Central memory CD8-positive, alpha-beta T cell (primary cell): ENCODE results near the gene CTXN1.
A peak's percentile ranks its signal among the peaks of the same experiment; 100 is the strongest.
"Not testable (repeated sequence)": the region's sequence is repeated elsewhere in the genome, so short reads cannot be mapped to it uniquely, and the experiment has no call there.

Experiments
- ATAC-seq: fragments of 150-1000 bp; cut with Tn5 transposase; replicated peaks from 2 replicates; pipeline ENCODE4 v1.10.0; 2022; ENCODE audit warnings: mild to moderate bottlenecking, moderate FRiP score, moderate number of reproducible peaks; ENCODE audit not compliant: poor library complexity, severe bottlenecking; ENCODE audit errors: extremely low read depth
- DNase-seq, 2 donors: peaks; one replicate each; pipeline ENCODE4 v3.0.0; 2021; ENCODE audit warnings: low spot score in 2 of 2
- H3K27ac Mint-ChIP-seq: one replicate; pipeline ENCODE4 v1.8.0; 2022; ENCODE audit warnings: low read depth, mild to moderate bottlenecking, moderate library complexity, mixed read lengths
- H3K27me3 Mint-ChIP-seq: one replicate; pipeline ENCODE4 v1.8.0; 2022; ENCODE audit warnings: mixed read lengths
- H3K36me3 Mint-ChIP-seq: one replicate; pipeline ENCODE4 v1.8.0; 2022; ENCODE audit warnings: mild to moderate bottlenecking, moderate library complexity, mixed read lengths; ENCODE audit not compliant: insufficient read depth
- H3K4me1 Mint-ChIP-seq: one replicate; pipeline ENCODE4 v1.8.0; 2022; ENCODE audit warnings: mixed read lengths
- H3K4me3 Mint-ChIP-seq: one replicate; pipeline ENCODE4 v1.8.0; 2022; ENCODE audit warnings: mild to moderate bottlenecking, moderate library complexity, mixed read lengths
- H3K9me3 Mint-ChIP-seq: one replicate; pipeline ENCODE4 v1.8.0; 2022; ENCODE audit warnings: mixed read lengths

The CTXN1 gene

DNA sequence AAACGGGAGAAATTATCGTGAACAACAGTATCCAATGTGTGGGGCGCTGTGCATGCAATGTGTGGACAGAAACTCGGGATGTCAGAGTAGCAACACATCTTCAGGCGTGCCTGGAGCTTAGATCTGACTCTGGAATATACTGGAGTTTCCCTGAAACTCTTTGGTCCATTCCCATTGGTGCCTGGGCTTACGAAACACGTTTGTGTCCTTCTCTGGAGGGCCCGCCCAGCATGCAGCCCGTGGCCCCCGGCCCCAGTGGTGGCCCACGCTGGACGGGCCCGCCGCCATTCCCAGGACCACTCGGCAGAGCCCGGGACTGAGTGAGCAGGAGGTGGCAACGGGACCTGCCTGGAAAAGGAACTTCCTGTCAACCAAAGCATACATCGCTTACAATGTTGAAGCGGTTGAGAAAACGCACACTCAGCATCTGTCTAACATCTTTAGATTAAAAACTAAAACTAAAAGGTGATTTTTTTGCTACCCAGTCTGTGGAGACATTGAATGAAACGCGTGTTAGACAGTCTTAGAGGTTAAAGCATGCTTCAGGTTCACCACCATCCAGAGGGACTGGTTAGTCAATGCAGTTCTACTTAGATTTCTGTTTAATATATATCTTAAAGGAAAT is 36.8 kb upstream of the CTXN1 start:
- Mint-ChIP-seq H3K36me3 (peaks cover 35% of the 10 kb centered on the region), H3K4me1 (no peaks in the 10 kb centered on the region), H3K4me3 (no peak overlapping the region), H3K9me3 (no peaks in the 10 kb centered on the region), H3K27me3 (no peaks in the 10 kb centered on the region), H3K27ac (no peak overlapping the region)
- ATAC-seq: no peak
- no peak for DNase-seq

DNA sequence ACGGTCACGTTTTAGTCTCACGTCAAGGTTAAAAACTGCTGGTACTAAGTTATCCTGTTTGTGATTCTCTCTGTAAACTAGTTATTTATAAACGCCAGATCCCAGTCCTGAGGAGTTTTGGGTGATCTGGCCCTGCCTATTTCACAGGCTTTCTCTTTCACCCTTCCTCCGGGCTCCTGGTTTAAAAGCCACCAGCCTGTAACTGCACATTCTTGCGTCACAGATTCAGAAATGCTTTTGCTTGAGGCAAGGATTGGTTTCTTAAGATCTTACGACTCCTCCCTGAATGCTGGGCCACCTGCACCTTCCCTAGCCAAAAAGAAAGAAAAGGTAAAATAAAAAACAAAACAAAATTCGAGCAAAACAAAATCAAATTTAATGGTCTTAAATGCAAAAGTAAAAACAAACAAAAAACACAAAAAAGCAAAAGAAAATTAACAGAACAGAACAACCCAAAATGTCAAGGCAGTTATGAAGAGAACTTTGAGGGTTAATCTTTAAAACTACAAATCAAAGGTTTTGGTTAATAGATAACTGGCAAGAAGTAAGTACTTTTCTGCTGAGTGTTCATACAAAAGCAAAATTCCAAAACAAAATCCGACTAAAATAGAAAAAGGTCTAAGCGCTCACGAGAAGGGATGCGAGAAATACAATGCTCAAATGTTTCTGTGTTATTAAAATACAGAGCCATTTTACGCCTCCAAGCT is 36.1 kb upstream of the CTXN1 start:
- no peak overlapping the region for H3K27ac Mint-ChIP-seq
- DNase-seq (no peak), ATAC-seq (no peak)
- H3K4me1 Mint-ChIP-seq: no peaks in the 10 kb centered on the region
- no peaks in the 10 kb centered on the region for H3K9me3 Mint-ChIP-seq
- H3K4me3 Mint-ChIP-seq: no peak overlapping the region
- H3K27me3 Mint-ChIP-seq: no peaks in the 10 kb centered on the region
- H3K36me3 Mint-ChIP-seq: peaks cover 29% of the 10 kb centered on the region

DNA sequence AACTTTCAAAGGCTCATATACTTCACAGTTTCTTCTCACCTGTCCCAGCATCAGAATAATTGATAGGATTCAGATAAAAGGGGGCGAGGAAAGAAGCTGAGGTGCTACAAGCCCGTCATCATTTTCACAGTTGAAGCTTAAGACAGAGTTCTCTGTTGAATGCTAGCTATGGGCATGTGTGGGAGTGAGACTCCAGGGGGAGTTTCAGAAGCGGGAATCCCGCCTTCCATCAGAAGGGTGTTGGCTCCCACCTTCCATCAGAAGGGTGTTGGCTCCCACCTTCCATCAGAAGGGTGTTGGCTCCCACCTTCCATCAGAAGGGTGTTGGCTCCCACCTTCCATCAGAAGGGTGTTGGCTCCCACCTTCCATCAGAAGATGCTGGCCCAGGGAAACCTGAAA is 35.1 kb upstream of the CTXN1 start:
- not testable (repeated sequence) for H3K27me3 Mint-ChIP-seq, H3K9me3 Mint-ChIP-seq, H3K27ac Mint-ChIP-seq, H3K4me3 Mint-ChIP-seq, H3K4me1 Mint-ChIP-seq, DNase-seq, ATAC-seq
- peaks cover 26% of the 10 kb centered on the region for H3K36me3 Mint-ChIP-seq

DNA sequence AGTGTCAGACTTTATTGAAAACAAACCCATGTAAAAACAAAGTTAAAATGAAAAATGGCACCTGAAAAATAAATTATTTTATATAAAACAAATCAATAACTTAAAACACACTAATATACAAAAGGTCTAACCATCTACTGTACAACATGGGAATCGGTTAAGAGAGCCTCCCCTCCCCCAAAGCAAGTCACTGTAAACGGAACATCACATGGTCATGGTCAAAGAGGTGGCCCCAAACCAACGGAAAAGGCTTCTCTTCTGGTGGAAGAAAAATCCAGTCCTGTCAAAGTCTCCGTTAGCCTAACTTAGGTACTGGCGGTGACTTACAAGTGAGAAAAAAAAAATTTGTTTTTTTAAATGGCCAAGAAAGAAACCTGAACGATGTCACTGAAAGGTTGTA is 33.3 kb upstream of the CTXN1 start:
- H3K27me3 Mint-ChIP-seq: no peaks in the 10 kb centered on the region
- H3K36me3 Mint-ChIP-seq: peaks cover 17% of the 10 kb centered on the region
- no peak overlapping the region for H3K27ac Mint-ChIP-seq
- no peak overlapping the region for H3K4me3 Mint-ChIP-seq
- H3K9me3 Mint-ChIP-seq: no peaks in the 10 kb centered on the region
- no peak for DNase-seq
- H3K4me1 Mint-ChIP-seq: no peaks in the 10 kb centered on the region
- no peak for ATAC-seq

DNA sequence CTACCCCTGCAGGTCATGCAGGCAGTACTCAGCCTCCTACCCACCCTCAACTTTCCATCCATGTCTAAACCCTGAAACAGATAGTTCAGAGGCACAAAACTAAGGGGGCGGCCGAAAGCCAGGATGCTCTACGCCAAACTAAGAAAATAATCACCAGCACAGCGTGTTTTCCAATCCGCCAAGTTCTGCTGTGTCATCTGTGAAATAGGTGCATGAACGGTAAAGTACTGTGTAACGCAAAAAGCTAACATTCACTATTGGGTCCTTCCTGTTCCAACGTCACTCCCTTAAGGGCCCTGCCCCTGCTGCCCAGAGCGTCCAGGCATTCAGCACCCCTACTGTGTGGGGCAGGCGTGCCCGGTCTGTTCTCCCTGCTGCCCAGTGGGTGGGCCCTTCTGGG is 29.8 kb upstream of the CTXN1 start:
- Mint-ChIP-seq H3K27me3 (no peaks in the 10 kb centered on the region), H3K27ac (no peak overlapping the region), H3K36me3 (peaks cover 11% of the 10 kb centered on the region), H3K4me3 (no peak overlapping the region), H3K4me1 (no peaks in the 10 kb centered on the region), H3K9me3 (no peaks in the 10 kb centered on the region)
- DNase-seq (no peak), ATAC-seq (no peak)

DNA sequence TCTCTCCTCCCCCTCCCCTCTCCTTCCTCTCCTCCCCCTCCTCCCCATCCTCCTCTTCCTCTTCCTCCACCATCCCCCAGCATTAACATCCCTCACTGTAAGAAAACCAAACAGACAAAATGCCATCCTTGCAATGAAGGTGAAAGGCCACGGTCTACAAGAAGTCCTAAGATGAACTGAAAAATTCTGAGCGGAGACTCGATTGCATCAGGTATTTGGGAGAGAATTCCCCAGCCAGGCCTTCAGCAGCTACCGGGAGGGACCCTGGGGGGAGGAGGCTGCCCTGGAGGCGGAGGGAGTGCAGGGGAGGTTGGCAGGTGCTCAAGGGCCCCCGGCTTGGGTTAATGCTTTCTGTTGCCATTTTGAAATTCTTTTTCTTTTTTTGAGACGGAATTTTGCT is 27.6 kb upstream of the CTXN1 start:
- Mint-ChIP-seq H3K36me3 (peaks cover 6% of the 10 kb centered on the region), H3K27me3 (no peaks in the 10 kb centered on the region), H3K4me1 (no peaks in the 10 kb centered on the region), H3K4me3 (no peak overlapping the region), H3K9me3 (no peaks in the 10 kb centered on the region), H3K27ac (no peak overlapping the region)
- ATAC-seq (no peak), DNase-seq (no peak)

DNA sequence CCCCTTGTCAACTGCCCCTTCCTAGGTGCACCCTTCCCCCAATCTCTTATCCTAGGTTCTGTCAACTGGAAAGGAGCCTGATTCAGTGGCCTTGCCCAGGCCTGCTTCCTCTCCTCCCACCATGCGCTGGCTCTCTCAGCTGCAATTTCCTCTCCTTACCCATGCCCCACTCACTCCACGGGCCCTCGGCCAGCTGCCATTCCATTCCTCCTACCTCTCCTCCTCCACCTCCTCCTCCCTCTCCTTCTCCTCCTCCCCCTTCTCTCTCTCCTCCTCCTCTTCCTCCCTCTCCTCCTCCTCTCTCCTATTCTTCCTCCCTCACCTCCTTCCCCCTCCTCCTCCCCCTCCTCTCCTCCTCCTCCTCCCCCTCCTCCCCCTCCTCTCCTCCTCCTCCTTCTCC is 27.1 kb upstream of the CTXN1 start:
- H3K9me3 Mint-ChIP-seq: no peaks in the 10 kb centered on the region
- H3K27ac Mint-ChIP-seq: no peak overlapping the region
- no peaks in the 10 kb centered on the region for H3K27me3 Mint-ChIP-seq
- H3K4me1 Mint-ChIP-seq: no peaks in the 10 kb centered on the region
- H3K4me3 Mint-ChIP-seq: no peak overlapping the region
- ATAC-seq (no peak), DNase-seq (no peak)
- H3K36me3 Mint-ChIP-seq: peaks cover 4% of the 10 kb centered on the region

DNA sequence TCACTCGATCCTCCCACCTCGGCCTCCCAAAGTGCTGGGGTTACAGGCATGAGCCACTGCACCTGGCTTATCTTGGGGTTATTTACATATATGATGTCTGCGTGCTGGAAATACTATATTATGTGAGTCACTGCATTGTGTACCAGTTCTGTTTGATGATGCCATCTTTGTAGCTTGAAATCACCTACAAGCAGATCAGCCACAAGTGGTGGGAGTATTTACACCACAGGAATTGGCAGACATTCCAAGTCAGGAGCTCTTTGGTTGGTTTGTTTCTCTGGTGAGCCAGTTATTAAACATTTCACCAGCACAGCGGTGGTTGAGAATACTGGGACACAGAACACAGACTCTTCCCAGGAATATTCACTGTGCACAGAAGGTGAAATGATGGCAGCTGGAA is 22.0 kb upstream of the CTXN1 start:
- no peak overlapping the region for H3K27ac Mint-ChIP-seq
- DNase-seq (no peak), ATAC-seq (no peak)
- H3K36me3 Mint-ChIP-seq: peaks cover 11% of the 10 kb centered on the region
- H3K27me3 Mint-ChIP-seq: no peaks in the 10 kb centered on the region
- H3K9me3 Mint-ChIP-seq: no peaks in the 10 kb centered on the region
- peaks cover 13% of the 10 kb centered on the region for H3K4me1 Mint-ChIP-seq
- H3K4me3 Mint-ChIP-seq: no peak overlapping the region

DNA sequence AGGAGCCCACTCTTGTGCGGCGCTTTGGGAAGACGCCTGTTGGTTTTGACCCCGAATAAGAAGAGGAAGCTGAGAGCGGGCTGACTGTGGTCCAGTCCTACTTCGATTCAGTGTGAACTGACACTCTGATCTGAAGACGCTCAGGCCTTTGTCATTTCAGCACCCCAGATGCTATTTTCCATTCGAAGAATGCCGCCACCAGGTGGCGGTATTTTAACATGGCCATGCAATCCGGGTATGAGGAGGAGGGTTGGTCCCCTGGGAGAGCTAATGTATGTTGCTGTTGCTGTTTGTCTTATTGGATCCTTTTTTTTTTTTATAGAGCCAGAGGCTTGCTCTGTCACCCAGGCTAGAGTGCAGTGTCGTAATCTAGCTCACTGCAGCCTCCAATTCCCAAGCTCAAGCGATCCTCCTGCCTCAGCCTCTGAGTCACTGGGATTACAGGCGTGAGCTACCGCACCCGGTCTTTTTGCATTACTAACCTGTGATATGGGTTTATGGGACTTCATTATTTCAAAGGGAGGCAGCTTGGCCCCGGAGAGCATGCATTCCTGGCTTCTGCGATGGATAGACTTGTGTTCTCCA is 18.3 kb upstream of the CTXN1 start:
- Mint-ChIP-seq H3K27me3 (no peaks in the 10 kb centered on the region), H3K36me3 (peaks cover 21% of the 10 kb centered on the region), H3K9me3 (no peaks in the 10 kb centered on the region), H3K4me1 (peaks cover 22% of the 10 kb centered on the region), H3K4me3 (peak overlapping the region; percentile 95), H3K27ac (peak overlapping the region; percentile 96)
- DNase-seq (peak; percentile 73 to 78), ATAC-seq (peak; percentile 57)

DNA sequence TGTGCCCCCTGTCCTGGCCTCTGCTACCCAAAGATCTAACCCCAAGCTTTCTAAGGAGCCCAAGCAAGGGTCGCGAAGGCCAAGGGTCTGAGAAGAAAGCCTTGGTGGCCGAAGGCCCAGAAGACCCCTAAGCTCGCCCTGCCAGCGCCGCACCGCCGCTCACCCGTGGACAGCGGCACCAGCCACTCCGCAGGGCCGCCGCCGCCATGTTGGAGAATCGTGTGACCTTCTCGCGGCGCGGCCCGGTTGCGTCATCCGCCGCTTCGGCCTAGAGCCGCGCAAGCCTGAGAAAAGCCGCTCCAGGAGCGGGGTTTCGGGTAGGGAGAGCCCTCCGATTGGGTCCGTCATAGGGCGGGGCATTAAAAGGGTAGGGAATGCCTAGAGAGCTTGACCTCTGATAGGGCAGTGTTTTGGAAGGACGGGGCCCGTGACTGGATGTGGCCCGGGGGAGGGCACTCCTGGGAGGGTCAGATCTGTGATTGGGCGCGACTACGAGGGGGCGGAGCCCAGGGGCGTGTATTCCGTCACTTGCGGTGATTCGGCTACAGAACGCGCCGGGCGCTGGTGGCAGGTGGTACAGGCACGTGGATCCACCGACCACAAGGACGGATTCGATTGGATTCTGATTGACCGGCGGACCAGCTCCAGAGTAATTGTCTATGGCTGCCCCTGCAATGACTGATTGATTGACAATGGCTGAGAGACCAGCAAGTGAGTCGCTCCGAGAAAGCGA is 17.7 kb upstream of the CTXN1 start, which contains the start of gene TIMM44:
TSS of gene TIMM44 (minus strand) at position 223 of the 733 bp plus-strand sequence. CDS start at position 208, 15 bp downstream.
- Mint-ChIP-seq H3K4me1 (peaks cover 26% of the 10 kb centered on the region), H3K36me3 (peaks cover 25% of the 10 kb centered on the region), H3K9me3 (no peaks in the 10 kb centered on the region), H3K27me3 (no peaks in the 10 kb centered on the region), H3K4me3 (peak within 1 kb of the TSS; percentile 95), H3K27ac (peak within 1 kb of the TSS; percentile 96)
- DNase-seq: peak; percentile 96 to 99
- ATAC-seq: peak; percentile 98

DNA sequence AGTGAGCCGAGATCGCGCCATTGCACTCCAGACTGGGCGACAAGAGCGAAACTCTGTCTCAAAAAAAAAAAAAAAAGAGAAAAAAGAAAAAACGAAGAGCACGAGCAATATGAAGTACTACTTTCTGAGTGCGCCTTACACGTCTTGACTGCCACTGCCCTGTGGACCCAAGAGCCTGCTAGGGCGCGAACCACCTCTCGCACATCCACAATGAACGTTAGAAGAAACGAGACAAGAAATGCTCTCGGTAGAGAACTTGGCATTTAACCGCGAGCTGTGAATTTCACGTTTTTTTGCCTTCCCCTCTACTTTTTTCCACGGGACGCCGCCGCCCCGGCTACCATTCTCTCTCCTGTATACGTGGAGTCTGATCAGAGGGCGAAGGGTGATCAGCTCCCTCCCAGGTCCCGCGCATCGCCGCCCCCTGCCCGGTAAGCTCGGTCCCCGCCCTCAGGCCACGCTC is 17.1 kb upstream of the CTXN1 start:
- Mint-ChIP-seq H3K27ac (peak overlapping the region; percentile 96), H3K9me3 (no peaks in the 10 kb centered on the region), H3K27me3 (no peaks in the 10 kb centered on the region), H3K36me3 (peaks cover 29% of the 10 kb centered on the region), H3K4me1 (peaks cover 28% of the 10 kb centered on the region), H3K4me3 (peak overlapping the region; percentile 95)
- ATAC-seq: peak; percentile 1
- DNase-seq: no peak

DNA sequence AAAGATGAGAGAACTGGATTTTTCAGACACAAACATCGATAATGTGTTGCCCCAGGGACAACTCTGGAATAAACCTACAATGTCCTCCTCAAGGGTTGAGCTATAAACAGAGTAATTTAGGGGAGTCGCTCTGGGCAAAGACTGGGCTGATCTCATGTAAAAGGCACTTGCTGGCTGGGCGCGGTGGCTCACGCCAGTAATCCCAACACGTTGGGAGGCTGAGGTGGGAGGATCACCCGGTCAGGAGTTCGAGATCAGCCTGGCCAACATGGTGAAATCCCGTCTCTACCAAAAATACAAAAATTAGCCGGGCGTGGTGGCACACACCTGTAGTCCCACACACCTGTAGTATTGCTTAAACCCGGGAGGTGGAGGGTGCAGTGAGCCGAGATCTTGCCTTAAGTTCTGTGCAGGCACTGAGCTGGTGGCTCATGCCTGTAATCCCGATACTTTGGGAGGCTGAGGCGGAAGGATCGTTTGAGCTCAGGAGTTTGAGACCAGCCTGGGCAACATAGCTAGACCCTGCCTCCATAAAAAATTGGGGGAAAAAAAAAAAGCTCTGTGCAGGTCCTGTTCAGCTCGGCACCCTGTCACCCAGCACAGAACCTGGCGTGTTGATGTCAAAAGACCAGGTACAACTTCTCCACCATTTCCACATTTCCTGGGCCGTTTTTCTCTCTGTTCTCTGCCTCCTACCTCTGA is 16.1 kb upstream of the CTXN1 start:
- no peak for ATAC-seq
- no peak for DNase-seq
- Mint-ChIP-seq H3K36me3 (peaks cover 34% of the 10 kb centered on the region), H3K4me1 (peaks cover 28% of the 10 kb centered on the region), H3K9me3 (no peaks in the 10 kb centered on the region), H3K27me3 (no peaks in the 10 kb centered on the region), H3K27ac (no peak overlapping the region), H3K4me3 (peak overlapping the region; percentile 20)
